Stimulated activated naive B cell treated with anti-CD40 and anti-IgM and Interleukin-4, amounts not matched to agents 10 μg/mL and 1 μg/mL and 100 μg/mL, for 72 hours (primary cell): ENCODE data around the gene DRD4.
A peak's percentile ranks its signal among the peaks of the same experiment; 100 is the strongest.

Source experiments
- ATAC-seq, 2 donors: fragments of 150-1000 bp; cut with Tn5 transposase; replicated peaks; 2 replicates each; pipeline ENCODE4 v1.10.0; 2021; ENCODE audit warnings: moderate library complexity in 1 of 2
- DNase-seq: peaks from one replicate; pipeline ENCODE4 v3.0.0; 2021
- H3K27ac Mint-ChIP-seq: one replicate; pipeline ENCODE4 v1.8.0; 2022; ENCODE audit warnings: mild to moderate bottlenecking, mixed read lengths
- H3K27me3 Mint-ChIP-seq, 2 donors: one replicate each; pipeline ENCODE4 v1.8.0; 2022; ENCODE audit warnings: mixed read lengths in 2 of 2
- H3K36me3 Mint-ChIP-seq, 2 donors: one replicate each; pipeline ENCODE4 v1.8.0; 2022; ENCODE audit warnings: mixed read lengths in 2 of 2, mild to moderate bottlenecking in 1 of 2
- H3K4me1 Mint-ChIP-seq, 2 donors: one replicate each; pipeline ENCODE4 v1.8.0; 2022; ENCODE audit warnings: mixed read lengths in 2 of 2, mild to moderate bottlenecking in 1 of 2
- H3K4me3 Mint-ChIP-seq, 2 donors: one replicate each; pipeline ENCODE4 v1.8.0; 2022; ENCODE audit warnings: mild to moderate bottlenecking in 2 of 2, mixed read lengths in 2 of 2, moderate library complexity in 1 of 2
- H3K9me3 Mint-ChIP-seq, 2 donors: one replicate each; pipeline ENCODE4 v1.8.0; 2022; ENCODE audit warnings: mixed read lengths in 2 of 2, mild to moderate bottlenecking in 1 of 2

Gene DRD4

GRCh38 chr11:656426-656825 lies 19.4 kb downstream of the DRD4 start:
- ATAC-seq, result no peak
- peaks cover 0 to 2% of the 10 kb centered on the region in 2 donors for H3K4me1 Mint-ChIP-seq
- no peak overlapping the region for H3K27ac Mint-ChIP-seq
- no peaks in the 10 kb centered on the region for H3K9me3 Mint-ChIP-seq
- peaks cover 30 to 43% of the 10 kb centered on the region in 2 donors for H3K36me3 Mint-ChIP-seq
- DNase-seq, result no peak
- no peak overlapping the region for H3K4me3 Mint-ChIP-seq
- H3K27me3 Mint-ChIP-seq, result no peaks in the 10 kb centered on the region

DNA sequence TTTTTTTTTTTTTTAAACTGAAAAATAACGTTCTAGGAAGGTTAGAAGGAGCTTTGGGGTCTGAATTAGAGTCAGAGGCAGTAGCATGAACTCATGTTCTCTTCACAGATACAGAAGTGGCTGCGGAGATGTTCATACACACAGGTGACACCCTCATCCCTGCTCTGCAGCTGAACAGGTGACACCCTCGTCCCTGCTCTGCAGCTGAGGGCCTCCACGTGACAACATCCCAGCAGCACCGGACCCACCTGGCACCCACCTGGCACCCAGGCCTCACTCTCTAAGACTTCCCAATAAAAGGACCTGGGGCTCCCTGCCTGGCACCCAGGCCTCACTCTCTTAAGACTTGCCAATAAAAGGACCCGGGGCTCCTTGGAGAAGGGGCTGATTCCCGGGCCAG lies 19.8 kb downstream of the DRD4 start:
- H3K27me3 Mint-ChIP-seq, result no peaks in the 10 kb centered on the region
- H3K4me3 Mint-ChIP-seq, result no peak overlapping the region
- H3K4me1 Mint-ChIP-seq, result peaks cover 0 to 2% of the 10 kb centered on the region in 2 donors
- H3K27ac Mint-ChIP-seq, result no peak overlapping the region
- no peak for DNase-seq
- no peak for ATAC-seq
- H3K9me3 Mint-ChIP-seq, result no peaks in the 10 kb centered on the region
- H3K36me3 Mint-ChIP-seq, result peaks cover 30 to 42% of the 10 kb centered on the region in 2 donors

GRCh38 chr11:657691-658126 lies 20.6 kb downstream of the DRD4 start:
- Mint-ChIP-seq H3K36me3 (peaks cover 29 to 39% of the 10 kb centered on the region in 2 donors), H3K4me1 (peaks cover 0 to 2% of the 10 kb centered on the region in 2 donors), H3K9me3 (no peaks in the 10 kb centered on the region), H3K27me3 (no peaks in the 10 kb centered on the region), H3K4me3 (no peak overlapping the region), H3K27ac (no peak overlapping the region)
- DNase-seq (no peak), ATAC-seq (no peak)

GRCh38 chr11:659532-660085 lies 22.5 kb downstream of the DRD4 start:
- no peak overlapping the region for H3K4me3 Mint-ChIP-seq
- DNase-seq (no peak), ATAC-seq (no peak)
- H3K4me1 Mint-ChIP-seq, result peaks cover 0 to 2% of the 10 kb centered on the region in 2 donors
- peaks cover 31 to 37% of the 10 kb centered on the region in 2 donors for H3K36me3 Mint-ChIP-seq
- H3K27me3 Mint-ChIP-seq, result no peaks in the 10 kb centered on the region
- H3K27ac Mint-ChIP-seq, result no peak overlapping the region
- no peaks in the 10 kb centered on the region for H3K9me3 Mint-ChIP-seq

DNA sequence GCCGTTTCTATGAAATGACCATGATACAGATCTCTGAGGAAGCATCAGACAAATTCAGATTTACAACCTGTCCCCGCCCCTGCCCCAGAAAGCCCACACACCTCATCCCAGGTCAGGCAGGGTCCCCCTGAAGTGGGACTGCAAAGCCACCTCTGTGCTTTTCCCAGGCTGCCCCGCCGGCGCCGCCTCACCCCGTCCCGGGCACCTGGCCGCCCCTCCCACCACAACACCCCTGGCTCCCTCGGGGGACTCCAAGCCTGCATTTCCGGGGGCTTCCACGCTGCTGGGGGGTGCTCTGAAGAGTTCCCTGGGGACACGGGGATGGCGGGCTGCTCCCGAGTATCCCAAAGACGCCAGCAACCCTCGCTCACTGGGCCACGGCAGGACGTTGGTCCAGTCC lies 23.2 kb downstream of the DRD4 start:
- no peaks in the 10 kb centered on the region for H3K27me3 Mint-ChIP-seq
- H3K9me3 Mint-ChIP-seq, result no peaks in the 10 kb centered on the region
- peaks cover 31 to 34% of the 10 kb centered on the region in 2 donors for H3K36me3 Mint-ChIP-seq
- H3K27ac Mint-ChIP-seq, result no peak overlapping the region
- no peak for ATAC-seq
- no peak overlapping the region for H3K4me3 Mint-ChIP-seq
- DNase-seq, result no peak
- peaks cover 0 to 2% of the 10 kb centered on the region in 2 donors for H3K4me1 Mint-ChIP-seq

DNA sequence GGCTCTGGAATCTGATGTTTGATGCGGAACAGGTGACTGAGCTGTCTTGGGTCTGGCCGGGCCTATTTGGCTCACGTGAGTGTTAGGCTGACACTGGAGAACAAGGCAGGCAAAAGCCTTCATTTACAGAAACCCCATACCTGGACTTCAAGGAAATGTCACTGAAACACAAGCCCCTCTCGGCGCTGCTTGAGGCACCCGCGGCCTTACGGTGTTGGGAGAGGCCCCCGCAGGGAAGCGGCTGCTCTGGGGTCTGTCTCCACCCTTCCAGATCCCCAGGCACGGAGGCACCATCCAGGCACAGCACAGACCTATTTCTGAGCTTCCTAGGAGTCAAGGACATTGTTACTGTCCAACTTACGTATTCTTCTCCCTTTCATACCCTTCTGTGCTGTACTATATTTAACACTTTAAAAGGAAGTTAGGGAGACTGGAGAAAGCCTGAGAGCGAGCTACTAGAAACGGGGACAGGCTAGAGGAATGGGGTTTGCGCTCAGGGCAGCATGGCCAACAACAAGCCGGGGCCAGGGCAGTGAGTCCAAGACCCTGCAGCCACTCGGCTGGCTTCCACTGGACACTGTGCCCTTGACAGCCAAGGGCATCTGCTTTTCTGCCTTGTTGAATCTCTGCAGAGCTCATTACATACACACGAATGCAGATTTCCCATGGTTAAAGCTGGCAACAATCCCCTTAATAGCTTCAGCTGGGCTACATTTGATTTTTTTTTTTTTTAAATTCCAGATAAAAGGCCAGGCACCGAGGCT lies 23.8 kb downstream of the DRD4 start:
- no peaks in the 10 kb centered on the region for H3K9me3 Mint-ChIP-seq
- peaks cover 0 to 2% of the 10 kb centered on the region in 2 donors for H3K4me1 Mint-ChIP-seq

DNA sequence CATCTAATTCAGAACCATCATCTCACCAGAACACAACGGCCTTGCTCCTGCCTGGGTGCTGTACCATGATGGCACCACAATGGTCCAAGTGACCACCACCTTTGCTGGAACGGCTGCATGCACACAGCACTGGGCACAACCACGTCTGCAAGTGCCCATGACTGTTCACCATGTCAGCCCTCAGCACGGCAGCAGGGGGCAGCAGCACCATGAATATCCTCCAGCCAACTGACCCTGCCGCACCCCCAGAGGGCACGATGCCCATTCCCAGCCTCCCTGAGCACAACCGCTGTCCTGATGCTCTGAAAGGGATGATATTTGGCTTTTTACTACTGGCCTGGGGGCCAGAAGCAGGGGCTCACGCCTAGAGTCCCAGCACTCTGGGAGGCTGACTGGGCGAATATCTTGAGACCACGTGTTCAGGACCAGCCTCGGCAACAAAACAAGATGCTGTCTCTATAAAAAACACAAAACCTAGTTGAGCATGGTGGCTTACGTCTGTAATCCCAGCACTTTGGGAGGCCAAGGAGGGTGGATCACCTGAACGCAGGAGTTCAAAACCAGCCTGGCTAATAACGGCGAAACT lies 25.7 kb downstream of the DRD4 start:
- peak; percentile 27 for DNase-seq

More for the DNA sequence above, 23.8 kb downstream of the DRD4 start:
- Mint-ChIP-seq H3K27ac (no peak overlapping the region), H3K27me3 (no peaks in the 10 kb centered on the region), H3K36me3 (peaks cover 34 to 39% of the 10 kb centered on the region in 2 donors), H3K4me3 (no peak overlapping the region)
- no peak for DNase-seq
- ATAC-seq, result no peak

DNA sequence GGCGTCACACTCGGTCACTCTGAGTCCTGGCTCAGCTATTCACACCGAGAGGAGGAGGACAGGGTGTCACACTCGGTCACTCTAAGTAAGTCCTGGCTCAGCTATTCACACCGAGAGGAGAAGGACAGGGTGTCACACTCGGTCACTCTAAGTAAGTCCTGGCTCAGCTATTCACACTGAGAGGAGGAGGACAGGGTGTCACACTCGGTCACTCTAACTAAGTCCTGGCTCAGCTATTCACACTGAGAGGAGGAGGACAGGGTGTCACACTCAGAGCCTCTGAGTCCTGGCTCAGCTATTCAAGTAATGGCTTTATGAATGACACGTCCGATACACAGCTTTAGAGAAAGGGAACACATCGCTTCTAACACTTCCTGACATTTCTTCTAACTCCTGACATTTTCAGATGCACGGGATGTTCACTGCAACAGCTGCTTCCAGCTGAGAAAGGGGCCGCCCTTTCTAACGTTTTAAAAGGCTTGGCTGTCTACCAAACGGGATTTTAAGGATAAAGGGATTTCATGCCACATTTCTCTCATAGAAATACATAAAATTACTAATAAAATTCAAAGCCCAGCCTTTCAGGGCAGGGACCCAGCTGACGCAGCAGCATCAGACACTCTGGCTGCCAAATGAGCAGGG lies 28.1 kb downstream of the DRD4 start:
- DNase-seq, result no peak
- H3K36me3 Mint-ChIP-seq, result peaks cover 24 to 36% of the 10 kb centered on the region in 2 donors

More for the DNA sequence above, 25.7 kb downstream of the DRD4 start:
- peak; percentile 83 to 91 for ATAC-seq
- Mint-ChIP-seq H3K9me3 (no peaks in the 10 kb centered on the region), H3K36me3 (peaks cover 26 to 39% of the 10 kb centered on the region in 2 donors), H3K4me3 (no peak overlapping the region), H3K4me1 (peaks cover 0 to 2% of the 10 kb centered on the region in 2 donors), H3K27ac (no peak overlapping the region), H3K27me3 (no peaks in the 10 kb centered on the region)

GRCh38 chr11:665704-666281 lies 28.7 kb downstream of the DRD4 start:
- Mint-ChIP-seq H3K27me3 (no peaks in the 10 kb centered on the region), H3K4me3 (no peak overlapping the region), H3K9me3 (no peaks in the 10 kb centered on the region), H3K4me1 (no peaks in the 10 kb centered on the region), H3K36me3 (peaks cover 20 to 36% of the 10 kb centered on the region in 2 donors), H3K27ac (no peak overlapping the region)
- DNase-seq (no peak), ATAC-seq (no peak)

More for the DNA sequence above, 28.1 kb downstream of the DRD4 start:
- Mint-ChIP-seq H3K4me1 (no peaks in the 10 kb centered on the region), H3K9me3 (no peaks in the 10 kb centered on the region), H3K27me3 (no peaks in the 10 kb centered on the region), H3K4me3 (no peak overlapping the region), H3K27ac (no peak overlapping the region)
- no peak for ATAC-seq

GRCh38 chr11:673866-674265 lies 36.8 kb downstream of the DRD4 start:
- ATAC-seq (no peak), DNase-seq (no peak)
- H3K4me3 Mint-ChIP-seq, result no peak overlapping the region
- no peaks in the 10 kb centered on the region for H3K9me3 Mint-ChIP-seq
- H3K27ac Mint-ChIP-seq, result no peak overlapping the region
- H3K4me1 Mint-ChIP-seq, result no peaks in the 10 kb centered on the region
- H3K36me3 Mint-ChIP-seq, result peaks cover 24 to 36% of the 10 kb centered on the region in 2 donors
- H3K27me3 Mint-ChIP-seq, result no peaks in the 10 kb centered on the region

DNA sequence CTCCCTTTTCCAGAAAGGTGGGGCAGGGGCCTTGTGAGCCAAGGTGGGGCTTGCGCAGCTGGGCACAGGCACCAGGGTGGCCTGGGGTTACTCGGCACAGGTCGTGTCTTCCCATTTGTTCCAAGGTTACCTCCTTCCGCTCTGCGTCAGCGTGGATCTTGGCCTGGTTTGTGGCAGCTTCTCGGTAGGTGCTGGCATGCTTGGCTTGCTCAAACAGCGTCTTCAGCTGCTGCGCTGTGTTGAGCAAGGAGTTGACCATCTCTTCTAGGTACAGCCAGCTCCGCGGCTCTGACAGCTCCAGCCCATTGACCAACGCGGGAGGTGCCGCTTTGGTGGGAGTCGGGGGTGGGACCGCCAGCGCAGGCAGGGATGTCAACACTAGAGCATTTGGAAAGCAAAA lies 37.3 kb downstream of the DRD4 start:
- Mint-ChIP-seq H3K4me3 (no peak overlapping the region), H3K9me3 (no peaks in the 10 kb centered on the region), H3K4me1 (no peaks in the 10 kb centered on the region), H3K36me3 (peaks cover 30 to 38% of the 10 kb centered on the region in 2 donors), H3K27me3 (no peaks in the 10 kb centered on the region), H3K27ac (no peak overlapping the region)
- DNase-seq, result no peak
- no peak for ATAC-seq

DNA sequence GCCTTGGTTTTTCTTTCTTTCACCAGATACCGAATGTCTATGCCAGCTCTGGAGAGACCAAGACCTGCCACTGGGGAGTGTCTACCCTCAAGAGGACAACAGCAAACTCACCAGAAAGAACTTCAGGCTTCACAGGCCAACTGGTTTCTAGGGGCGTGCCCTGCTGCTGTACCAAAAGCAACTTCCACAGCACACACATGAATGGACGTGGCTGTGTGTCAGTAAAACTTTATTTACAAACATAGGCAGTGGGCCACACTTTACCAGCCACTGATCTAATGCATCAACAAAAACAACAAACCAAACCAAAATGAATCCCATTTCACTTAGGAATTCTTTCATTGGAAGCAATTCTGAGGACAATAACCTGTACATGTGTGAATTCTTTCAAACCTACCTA lies 41.2 kb downstream of the DRD4 start:
- DNase-seq (no peak), ATAC-seq (no peak)
- no peak overlapping the region for H3K27ac Mint-ChIP-seq
- H3K4me3 Mint-ChIP-seq, result no peak overlapping the region
- H3K9me3 Mint-ChIP-seq, result no peaks in the 10 kb centered on the region
- peaks cover 59% of the 10 kb centered on the region in 2 donors for H3K36me3 Mint-ChIP-seq
- no peaks in the 10 kb centered on the region for H3K27me3 Mint-ChIP-seq
- H3K4me1 Mint-ChIP-seq, result no peaks in the 10 kb centered on the region

DNA sequence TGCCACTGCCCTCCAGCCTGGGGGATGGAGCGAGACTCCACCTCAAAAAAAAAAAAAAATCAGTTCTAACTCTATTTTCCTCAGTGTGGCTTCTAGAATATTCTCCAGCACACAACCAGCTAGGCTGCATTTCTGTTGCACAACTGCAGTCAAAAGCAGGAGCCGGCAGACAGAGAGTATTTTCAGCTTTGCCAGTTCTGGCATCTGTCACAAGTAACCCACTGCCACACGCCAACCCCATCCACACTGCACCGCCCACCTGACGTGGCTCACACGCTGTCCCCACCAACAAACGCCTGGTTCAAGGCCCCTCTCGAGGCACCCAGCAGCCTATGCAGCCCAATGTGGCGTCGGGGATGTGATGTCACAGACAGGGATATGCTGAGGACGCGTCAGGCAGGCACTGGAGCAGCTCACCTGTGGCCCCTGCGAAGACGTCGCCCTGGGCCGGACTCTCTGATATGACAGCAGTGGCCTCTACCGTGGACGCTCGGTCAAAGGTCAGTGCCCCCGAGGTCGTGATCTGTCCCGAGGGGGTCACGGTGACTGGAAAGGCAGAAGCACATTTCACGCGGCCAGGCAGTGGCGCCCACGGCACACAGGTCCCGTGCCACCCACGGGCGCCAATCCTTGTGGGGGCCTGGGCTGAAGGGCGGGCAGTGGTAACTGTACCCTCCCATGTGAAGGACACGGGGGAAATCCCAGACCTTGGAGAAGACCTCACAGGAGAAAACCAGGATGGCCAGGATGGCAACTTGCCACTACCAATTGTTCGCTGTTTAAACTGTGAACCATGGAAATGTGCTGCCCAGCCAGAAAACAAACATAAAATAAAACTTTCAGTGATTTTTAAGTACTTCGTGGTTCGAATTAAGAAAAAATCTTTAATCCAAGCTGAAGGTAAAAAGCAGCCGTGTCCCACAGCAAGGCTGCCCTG lies 42.5 kb downstream of the DRD4 start:
- H3K36me3 Mint-ChIP-seq, result peaks cover 61 to 63% of the 10 kb centered on the region in 2 donors
- no peak for ATAC-seq
- no peaks in the 10 kb centered on the region for H3K27me3 Mint-ChIP-seq
- H3K9me3 Mint-ChIP-seq, result no peaks in the 10 kb centered on the region
- no peak for DNase-seq
- no peak overlapping the region for H3K4me3 Mint-ChIP-seq
- H3K27ac Mint-ChIP-seq, result no peak overlapping the region
- H3K4me1 Mint-ChIP-seq, result no peaks in the 10 kb centered on the region
